HCT116 (cell line): ENCODE results near the gene APOA5. TPM values are rescaled to one million over a fixed set of nuclear protein-coding genes. Genes with fewer than 3 reads are reported as not detected.

Experiments
- ATAC-seq: fragments of 200-7000 bp; cut with Tn5 transposase; 2 replicates; pipeline ENCODE4 v1.9.1; 2020; ENCODE audit warnings: mild to moderate bottlenecking, moderate library complexity
- BruUV-seq: library from RNA; stranded (reverse); fragments of 400-500 nt; replicated peaks from 2 replicates; lab custom pipeline; 2021; lab: Mats Ljungman, UMichigan
- CTCF ChIA-PET: fragments of 300-600 bp; sonication (Branson Sonifier 250); formaldehyde crosslinking; loops from one replicate; lab custom pipeline; 2021; ENCODE audit warnings: antibody characterized with exemption; lab: Charles Lee
- POLR2A ChIA-PET: fragments of 300-600, 350-600 bp; sonication (Branson Sonifier 250); formaldehyde crosslinking; loops from one replicate; lab custom pipeline; 2021; ENCODE audit warnings: antibody characterized with exemption; lab: Charles Lee
- RAD21 ChIA-PET, 2 experiments: fragments of 300-600 bp; sonication (Branson Sonifier 250); formaldehyde crosslinking; loops; one replicate each; lab custom pipeline; 2023; ENCODE audit warnings: low total read pairs in 2 of 2; ENCODE audit not compliant: uncharacterized antibody in 2 of 2, unreplicated experiment in 2 of 2, low non-redundant PET in 1 of 2; lab: Charles Lee
- DNase-seq: peaks from one replicate; pipeline ENCODE4 v3.0.0-alpha.2; 2010; ENCODE audit warnings: low read depth, low spot score
- H2AFZ ChIP-seq: fragments of 200-600 bp; shearing (Covaris generic), sonication (generic); 2 replicates; pipeline ENCODE4 v1.6.1; 2017; ENCODE audit warnings: low read depth, mixed run types, mixed read lengths, antibody characterized with exemption, low read length; ENCODE audit not compliant: poor library complexity, severe bottlenecking
- H3K27ac ChIP-seq: 2 replicates; pipeline ENCODE4 v1.5.1; 2012; ENCODE audit warnings: low read depth, low read length
- H3K27me3 ChIP-seq: fragments of 200-600 bp; sonication (generic); 2 replicates; pipeline ENCODE4 v1.6.1; 2016; ENCODE audit warnings: mixed run types, low read length, mixed read lengths; ENCODE audit not compliant: insufficient read depth
- H3K36me3 ChIP-seq, 2 experiments: fragments of 200-500 bp in 1 of 2; fragments of 200-600 bp in 1 of 2; sonication (Bioruptor generic) in 1 of 2; sonication (generic) in 1 of 2; 2 replicates each; pipeline versions ENCODE4 v1.5.1 to v1.6.1; 2014 to 2016; ENCODE audit warnings: low read length in 2 of 2, inconsistent platforms in 1 of 2, mixed read lengths in 1 of 2, mixed run types in 1 of 2; ENCODE audit not compliant: insufficient read depth in 2 of 2, control insufficient read depth in 1 of 2
- H3K4me1 ChIP-seq, 2 experiments: fragments of 200-600 bp in 1 of 2; sonication (generic) in 1 of 2; 2 replicates each; pipeline versions ENCODE4 v1.5.1 to v1.6.1; 2012 to 2017; ENCODE audit warnings: low read length in 2 of 2, inconsistent platforms in 1 of 2, mild to moderate bottlenecking in 1 of 2, mixed read lengths in 1 of 2, mixed run types in 1 of 2, moderate library complexity in 1 of 2; ENCODE audit not compliant: insufficient read depth in 2 of 2, control insufficient read depth in 1 of 2
- H3K4me2 ChIP-seq: fragments of 200-600 bp; sonication (generic); 2 replicates; pipeline ENCODE4 v1.6.1; 2017; ENCODE audit warnings: mixed run types, low read length, mixed read lengths
- H3K4me3 ChIP-seq, 2 experiments: fragments of 200-600 bp in 1 of 2; sonication (generic) in 1 of 2; replicated peaks in 1 of 2; 2 replicates each; pipeline ENCODE4 v1.5.1; 2011 to 2016; ENCODE audit warnings: low read length in 2 of 2, control low read depth in 1 of 2, low read depth in 1 of 2, mild to moderate bottlenecking in 1 of 2, mixed read lengths in 1 of 2, mixed run types in 1 of 2
- H3K79me2 ChIP-seq: fragments of 200-600 bp; sonication (generic); 2 replicates; pipeline ENCODE4 v1.6.1; 2017; ENCODE audit warnings: mild to moderate bottlenecking, mixed run types, low read length, moderate library complexity, mixed read lengths; ENCODE audit not compliant: insufficient read depth
- H3K9ac ChIP-seq: fragments of 200-600 bp; sonication (generic); 2 replicates; pipeline ENCODE4 v1.6.1; 2016; ENCODE audit warnings: low read length, mixed read lengths
- H3K9me2 ChIP-seq: fragments of 200-600 bp; sonication (generic), shearing (Covaris generic); 2 replicates; pipeline ENCODE4 v1.6.1; 2017; ENCODE audit warnings: mixed run types, mild to moderate bottlenecking, moderate library complexity; ENCODE audit not compliant: insufficient read depth
- H3K9me3 ChIP-seq, 2 experiments: fragments of 200-500 bp in 1 of 2; fragments of 200-600 bp in 1 of 2; sonication (Bioruptor generic) in 1 of 2; sonication (generic) in 1 of 2; 2 replicates each; pipeline ENCODE4 v1.6.1; 2014 to 2017; ENCODE audit warnings: low read length in 2 of 2, mixed read lengths in 2 of 2, inconsistent platforms in 1 of 2, low read depth in 1 of 2, mild to moderate bottlenecking in 1 of 2, mixed run types in 1 of 2, moderate library complexity in 1 of 2; ENCODE audit not compliant: control insufficient read depth in 1 of 2, insufficient read depth in 1 of 2
- H4K20me1 ChIP-seq: fragments of 200-600 bp; sonication (generic), shearing (Covaris generic); 2 replicates; pipeline ENCODE4 v1.6.1; 2017; ENCODE audit warnings: mixed run types, mild to moderate bottlenecking, moderate library complexity; ENCODE audit not compliant: insufficient read depth
- CBX3 ChIP-seq: IDR thresholded peaks from 2 replicates; pipeline ENCODE4 v1.6.1; 2012; ENCODE audit warnings: low read depth
- CEBPB ChIP-seq: IDR thresholded peaks from 2 replicates; pipeline ENCODE4 v1.6.1; 2012; ENCODE audit warnings: low read depth
- EGR1 ChIP-seq: IDR thresholded peaks from 2 replicates; pipeline ENCODE4 v1.6.1; 2012; ENCODE audit warnings: low read depth
- ELF1 ChIP-seq: IDR thresholded peaks from 2 replicates; pipeline ENCODE4 v1.6.1; 2012; ENCODE audit warnings: low read depth, borderline replicate concordance
- EZH2phosphoT487 ChIP-seq: fragments of 200-600 bp; IDR thresholded peaks from 2 replicates; pipeline ENCODE4 v1.6.1; 2018; ENCODE audit warnings: antibody characterized with exemption, borderline replicate concordance
- JUND ChIP-seq: IDR thresholded peaks from 2 replicates; pipeline ENCODE4 v1.6.1; 2012
- POLR2A ChIP-seq: IDR thresholded peaks from 2 replicates; pipeline ENCODE4 v1.7.0; 2011; ENCODE audit warnings: borderline replicate concordance; ENCODE audit not compliant: insufficient read depth, insufficient read length; ENCODE audit errors: extremely low read depth
- POLR2AphosphoS5 ChIP-seq: IDR thresholded peaks from 2 replicates; pipeline ENCODE4 v1.6.1; 2011; ENCODE audit warnings: mild to moderate bottlenecking, low read depth, low read length, moderate library complexity
- RAD21 ChIP-seq: IDR thresholded peaks from 2 replicates; pipeline ENCODE4 v1.6.1; 2012; ENCODE audit warnings: low read depth, mild to moderate bottlenecking
- SIN3A ChIP-seq: IDR thresholded peaks from 2 replicates; pipeline ENCODE4 v1.6.1; 2012; ENCODE audit warnings: low read depth
- SP1 ChIP-seq: IDR thresholded peaks from 2 replicates; pipeline ENCODE4 v1.6.1; 2012; ENCODE audit warnings: low read depth
- SRF ChIP-seq: IDR thresholded peaks from 2 replicates; pipeline ENCODE4 v1.6.1; 2012; ENCODE audit warnings: low read depth
- TCF7L2 ChIP-seq: IDR thresholded peaks from 2 replicates; pipeline ENCODE4 v1.7.0; 2011; ENCODE audit warnings: borderline replicate concordance, inconsistent platforms; ENCODE audit not compliant: insufficient read depth, insufficient read length; ENCODE audit errors: extremely low read depth
- YY1 ChIP-seq: IDR thresholded peaks from 2 replicates; pipeline ENCODE4 v1.6.1; 2011; ENCODE audit warnings: low read length, low read depth, moderate library complexity, mild to moderate bottlenecking; ENCODE audit not compliant: insufficient replicate concordance; ENCODE audit errors: extremely low read depth
- ZFX ChIP-seq: fragments of 450-650 bp; IDR thresholded peaks from 2 replicates; pipeline ENCODE4 v1.6.1; 2017
- ZNF274 ChIP-seq: fragments of 200-500 bp; sonication (Bioruptor generic); IDR thresholded peaks from 2 replicates; pipeline ENCODE4 v1.6.1; 2014; ENCODE audit warnings: mild to moderate bottlenecking, low read depth, low read length, inconsistent platforms
- intact Hi-C: fragments of 100-400 bp; cut with micrococcal nuclease; formaldehyde crosslinking; loops from 2 replicates; pipeline ENCODE4 v1.10.0; 2022
- total RNA-seq: library from RNA; stranded (reverse); gene quantifications from one replicate; pipeline ENCODE4 v1.2.1, GENCODE V29; 2021; ENCODE audit not compliant: unreplicated experiment
- TF ChIP-seq, protein P1 (sequence below), 3 experiments: fragments of 200-600 bp in 1 of 3; sonication (generic) in 1 of 3; IDR thresholded peaks in 2 of 3; conservative IDR thresholded peaks in 1 of 3; 2 replicates each; pipeline ENCODE4 v1.5.1; 2012 to 2017; ENCODE audit warnings: low read depth in 2 of 3, low read length in 2 of 3, antibody characterized with exemption in 1 of 3, borderline replicate concordance in 1 of 3, control low read depth in 1 of 3, mild to moderate bottlenecking in 1 of 3, mixed read lengths in 1 of 3, mixed run types in 1 of 3, moderate library complexity in 1 of 3; ENCODE audit not compliant: insufficient read depth in 1 of 3
- TF ChIP-seq, protein P2 (sequence below): IDR thresholded peaks from 2 replicates; pipeline ENCODE4 v1.6.1; 2012
- TF ChIP-seq, protein P3 (sequence below): IDR thresholded peaks from 2 replicates; pipeline ENCODE4 v1.6.1; 2011; ENCODE audit warnings: mild to moderate bottlenecking, low read length, moderate library complexity; ENCODE audit not compliant: insufficient replicate concordance; ENCODE audit errors: extremely low read depth

Gene APOA5
- total RNA-seq, 1 experiment from 2014 or later, result 0.12 TPM

DNA sequence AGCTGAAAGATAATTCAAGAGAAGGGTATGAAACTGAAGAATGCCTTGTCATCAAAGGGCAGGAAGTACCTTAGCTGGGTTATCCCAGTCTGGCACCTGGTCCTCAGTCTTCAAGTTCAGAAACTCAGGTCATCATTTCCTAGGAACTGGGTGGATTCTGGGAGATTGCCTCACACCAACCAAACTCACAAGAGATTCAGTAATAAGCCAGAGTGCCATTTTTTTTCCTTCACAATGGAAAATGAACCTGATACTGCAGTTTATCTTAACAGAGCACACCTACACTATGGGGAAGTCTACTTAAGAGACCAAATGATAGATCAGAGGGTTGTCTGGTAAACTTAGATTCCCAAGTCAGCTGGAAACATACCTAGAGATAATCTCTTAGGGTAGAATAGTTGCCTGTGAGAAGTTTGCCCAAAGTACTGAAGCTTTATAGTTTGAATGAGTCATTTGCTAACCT lies 15.1 kb downstream of the APOA5 start:
- Histone ChIP-seq H3K27me3 (no peaks in the 10 kb centered on the region), H3K79me2 (peaks cover 15% of the 10 kb centered on the region), H3K36me3 (peaks cover 20 to 33% of the 10 kb centered on the region in 2 experiments; a peak in 3 of 4 replicates), H2AFZ (no peak overlapping the region), H3K9ac (no peak overlapping the region), H4K20me1 (no peaks in the 10 kb centered on the region), H3K4me1 (peaks cover 5 to 16% of the 10 kb centered on the region in 2 experiments; a peak in 3 of 4 replicates), H3K4me2 (no peak overlapping the region), H3K9me2 (no peaks in the 10 kb centered on the region), H3K9me3 (no peaks in the 10 kb centered on the region), H3K27ac (no peak overlapping the region), H3K4me3 (no peak overlapping the region)
- RAD21 ChIA-PET, result interaction anchor here in 1 of 2 experiments (0.6 kb wide), 1 partner anchor 18 kb away, joined by 3 read pairs; no protein-coding TSS in a partner anchor
- DNase-seq (no peak), ATAC-seq (no peak)
- CTCF ChIA-PET, result interaction anchor here (1.7 kb wide), 1 partner anchor 15 kb away, joined by 5 read pairs; the partner anchor contains the start of gene APOA5
- BruUV-seq, result no TSS peak
- intact Hi-C loops, result no loop called here
- TF ChIP-seq CEBPB (no peak), POLR2A (no peak), YY1 (no peak), ZFX (no peak), CBX3 (no peak), JUND (no peak), EZH2phosphoT487 (no peak), SIN3A (no peak), TCF7L2 (no peak), POLR2AphosphoS5 (no peak), SRF (no peak), EGR1 (no peak), SP1 (no peak), RAD21 (no peak), ZNF274 (no peak), ELF1 (no peak)
- TF ChIP-seq, protein P1, sequence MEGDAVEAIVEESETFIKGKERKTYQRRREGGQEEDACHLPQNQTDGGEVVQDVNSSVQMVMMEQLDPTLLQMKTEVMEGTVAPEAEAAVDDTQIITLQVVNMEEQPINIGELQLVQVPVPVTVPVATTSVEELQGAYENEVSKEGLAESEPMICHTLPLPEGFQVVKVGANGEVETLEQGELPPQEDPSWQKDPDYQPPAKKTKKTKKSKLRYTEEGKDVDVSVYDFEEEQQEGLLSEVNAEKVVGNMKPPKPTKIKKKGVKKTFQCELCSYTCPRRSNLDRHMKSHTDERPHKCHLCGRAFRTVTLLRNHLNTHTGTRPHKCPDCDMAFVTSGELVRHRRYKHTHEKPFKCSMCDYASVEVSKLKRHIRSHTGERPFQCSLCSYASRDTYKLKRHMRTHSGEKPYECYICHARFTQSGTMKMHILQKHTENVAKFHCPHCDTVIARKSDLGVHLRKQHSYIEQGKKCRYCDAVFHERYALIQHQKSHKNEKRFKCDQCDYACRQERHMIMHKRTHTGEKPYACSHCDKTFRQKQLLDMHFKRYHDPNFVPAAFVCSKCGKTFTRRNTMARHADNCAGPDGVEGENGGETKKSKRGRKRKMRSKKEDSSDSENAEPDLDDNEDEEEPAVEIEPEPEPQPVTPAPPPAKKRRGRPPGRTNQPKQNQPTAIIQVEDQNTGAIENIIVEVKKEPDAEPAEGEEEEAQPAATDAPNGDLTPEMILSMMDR (IDR thresholded peaks at IDR 0.05 in 2 of 3, conservative IDR thresholded peaks at IDR 0.05 in 1 of 3; ENCODE audit: borderline replicate concordance in 1 of 3, insufficient read depth in 1 of 3, low read depth in 2 of 3, low read length in 2 of 3), result no peak
- TF ChIP-seq, protein P2, sequence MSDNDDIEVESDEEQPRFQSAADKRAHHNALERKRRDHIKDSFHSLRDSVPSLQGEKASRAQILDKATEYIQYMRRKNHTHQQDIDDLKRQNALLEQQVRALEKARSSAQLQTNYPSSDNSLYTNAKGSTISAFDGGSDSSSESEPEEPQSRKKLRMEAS, result no peak
- TF ChIP-seq, protein P3, sequence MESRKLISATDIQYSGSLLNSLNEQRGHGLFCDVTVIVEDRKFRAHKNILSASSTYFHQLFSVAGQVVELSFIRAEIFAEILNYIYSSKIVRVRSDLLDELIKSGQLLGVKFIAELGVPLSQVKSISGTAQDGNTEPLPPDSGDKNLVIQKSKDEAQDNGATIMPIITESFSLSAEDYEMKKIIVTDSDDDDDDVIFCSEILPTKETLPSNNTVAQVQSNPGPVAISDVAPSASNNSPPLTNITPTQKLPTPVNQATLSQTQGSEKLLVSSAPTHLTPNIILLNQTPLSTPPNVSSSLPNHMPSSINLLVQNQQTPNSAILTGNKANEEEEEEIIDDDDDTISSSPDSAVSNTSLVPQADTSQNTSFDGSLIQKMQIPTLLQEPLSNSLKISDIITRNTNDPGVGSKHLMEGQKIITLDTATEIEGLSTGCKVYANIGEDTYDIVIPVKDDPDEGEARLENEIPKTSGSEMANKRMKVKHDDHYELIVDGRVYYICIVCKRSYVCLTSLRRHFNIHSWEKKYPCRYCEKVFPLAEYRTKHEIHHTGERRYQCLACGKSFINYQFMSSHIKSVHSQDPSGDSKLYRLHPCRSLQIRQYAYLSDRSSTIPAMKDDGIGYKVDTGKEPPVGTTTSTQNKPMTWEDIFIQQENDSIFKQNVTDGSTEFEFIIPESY, result no peak
- POLR2A ChIA-PET, result no interaction called here
